Type B pancreatic cell (in vitro differentiated cells): ENCODE data around the gene YWHAE. TPM values are rescaled to one million over a fixed set of nuclear protein-coding genes. Genes with fewer than 3 reads are reported as not detected.
"Not testable (repeated sequence)": the region's sequence is repeated elsewhere in the genome, so short reads cannot be mapped to it uniquely, and the experiment has no call there.

Experiments used
- DNase-seq: peaks from one replicate; pipeline ENCODE4 v3.0.0; 2021; ENCODE audit warnings: mixed read lengths; ENCODE audit not compliant: unreplicated experiment; ENCODE audit errors: extremely low spot score
- H3K27ac Mint-ChIP-seq: 2 replicates; pipeline ENCODE4 v1.8.0; 2021; ENCODE audit warnings: mild to moderate bottlenecking, mixed read lengths
- H3K27me3 Mint-ChIP-seq: 2 replicates; pipeline ENCODE4 v1.8.0; 2021; ENCODE audit warnings: mixed read lengths
- H3K36me3 Mint-ChIP-seq: 2 replicates; pipeline ENCODE4 v1.8.0; 2021; ENCODE audit warnings: mixed read lengths
- H3K4me1 Mint-ChIP-seq: one replicate; pipeline ENCODE4 v1.8.0; 2021; ENCODE audit warnings: mixed read lengths; ENCODE audit not compliant: unreplicated experiment
- H3K4me3 Mint-ChIP-seq: 2 replicates; pipeline ENCODE4 v1.8.0; 2021; ENCODE audit warnings: mild to moderate bottlenecking, mixed read lengths
- H3K9me3 Mint-ChIP-seq: 2 replicates; pipeline ENCODE4 v1.8.0; 2021; ENCODE audit warnings: mixed read lengths
- CTCF ChIP-seq: fragments of 200-600 bp; sonication (generic); conservative IDR thresholded peaks from 2 replicates; pipeline ENCODE4 v1.5.0; 2021; ENCODE audit warnings: antibody characterized with exemption, mild to moderate bottlenecking
- total RNA-seq: library from RNA; stranded (reverse); gene quantifications from 2 replicates; pipeline ENCODE4 v1.2.1, GENCODE V29; 2021; ENCODE audit warnings: low replicate concordance

The YWHAE gene
- total RNA-seq, 1 donor from 2014 or later = 773 TPM

GRCh38 chr17:1379930-1380313, 20.1 kb downstream of the YWHAE start:
- no peak for TF ChIP-seq CTCF
- H3K9me3 Mint-ChIP-seq = no peaks in the 10 kb centered on the region
- peaks cover 46% of the 10 kb centered on the region for H3K4me1 Mint-ChIP-seq
- H3K27me3 Mint-ChIP-seq = no peaks in the 10 kb centered on the region
- peaks cover 15% of the 10 kb centered on the region for H3K36me3 Mint-ChIP-seq
- peak overlapping the region; percentile 20 for H3K27ac Mint-ChIP-seq
- DNase-seq = no peak
- H3K4me3 Mint-ChIP-seq = no peak overlapping the region

- Mint-ChIP-seq H3K9me3 (no peaks in the 10 kb centered on the region), H3K27ac (peak overlapping the region; percentile 20), H3K27me3 (no peaks in the 10 kb centered on the region), H3K4me3 (no peak overlapping the region), H3K4me1 (peaks cover 51% of the 10 kb centered on the region), H3K36me3 (peaks cover 15% of the 10 kb centered on the region)
- no peak for TF ChIP-seq CTCF
- no peak for DNase-seq
These were observed 20.7 kb downstream of the YWHAE start for GRCh38 chr17:1379208-1379929.

GRCh38 chr17:1378476-1378860, 21.6 kb downstream of the YWHAE start:
- peaks cover 53% of the 10 kb centered on the region for H3K4me1 Mint-ChIP-seq
- not testable (repeated sequence) for H3K9me3 Mint-ChIP-seq, H3K4me3 Mint-ChIP-seq, H3K27ac Mint-ChIP-seq, DNase-seq, H3K27me3 Mint-ChIP-seq
- peaks cover 15% of the 10 kb centered on the region for H3K36me3 Mint-ChIP-seq

- no peak for DNase-seq
- H3K27me3 Mint-ChIP-seq = no peaks in the 10 kb centered on the region
- peak overlapping the region; percentile 80 for H3K27ac Mint-ChIP-seq
- TF ChIP-seq CTCF = no peak
- H3K4me3 Mint-ChIP-seq = no peak overlapping the region
- peaks cover 55% of the 10 kb centered on the region for H3K4me1 Mint-ChIP-seq
- H3K36me3 Mint-ChIP-seq = peaks cover 15% of the 10 kb centered on the region
- no peaks in the 10 kb centered on the region for H3K9me3 Mint-ChIP-seq
These were observed 22.7 kb downstream of the YWHAE start for GRCh38 chr17:1377334-1377733.

GRCh38 chr17:1376061-1376460, 24.0 kb downstream of the YWHAE start:
- peak overlapping the region; percentile 80 for H3K27ac Mint-ChIP-seq
- no peak for TF ChIP-seq CTCF
- no peak for DNase-seq
- peaks cover 52% of the 10 kb centered on the region for H3K4me1 Mint-ChIP-seq
- H3K36me3 Mint-ChIP-seq = peaks cover 11% of the 10 kb centered on the region
- H3K9me3 Mint-ChIP-seq = no peaks in the 10 kb centered on the region
- peak overlapping the region; percentile 69 for H3K4me3 Mint-ChIP-seq
- no peaks in the 10 kb centered on the region for H3K27me3 Mint-ChIP-seq

- H3K36me3 Mint-ChIP-seq = peaks cover 11% of the 10 kb centered on the region
- no peaks in the 10 kb centered on the region for H3K27me3 Mint-ChIP-seq
- DNase-seq = no peak
- peak overlapping the region; percentile 80 for H3K27ac Mint-ChIP-seq
- peaks cover 49% of the 10 kb centered on the region for H3K4me1 Mint-ChIP-seq
- peak overlapping the region; percentile 69 for H3K4me3 Mint-ChIP-seq
- H3K9me3 Mint-ChIP-seq = no peaks in the 10 kb centered on the region
- no peak for TF ChIP-seq CTCF
These were observed 24.4 kb downstream of the YWHAE start for GRCh38 chr17:1375615-1376014.
